Ishikawa (cell line): Measurements from ENCODE around the gene GLIPR1L1.

Experiments used
- CEBPB ChIP-seq: IDR thresholded peaks from 2 replicates; pipeline ENCODE4 v1.6.1; 2012
- CREB1 ChIP-seq: IDR thresholded peaks from 2 replicates; pipeline ENCODE4 v1.6.1; 2012; ENCODE audit warnings: low read depth
- EGR1 ChIP-seq: IDR thresholded peaks from 2 replicates; pipeline ENCODE4 v1.6.1; 2012
- EP300 ChIP-seq: IDR thresholded peaks from 2 replicates; pipeline ENCODE4 v1.6.1; 2012; ENCODE audit warnings: borderline replicate concordance
- FOXM1 ChIP-seq: IDR thresholded peaks from 2 replicates; pipeline ENCODE4 v1.6.1; 2012; ENCODE audit warnings: low read depth, borderline replicate concordance
- MAX ChIP-seq: IDR thresholded peaks from 2 replicates; pipeline ENCODE4 v1.6.1; 2012
- NFIC ChIP-seq: IDR thresholded peaks from 2 replicates; pipeline ENCODE4 v1.6.1; 2012
- RAD21 ChIP-seq: IDR thresholded peaks from 2 replicates; pipeline ENCODE4 v1.6.1; 2012; ENCODE audit warnings: low read depth
- TAF1 ChIP-seq: IDR thresholded peaks from 2 replicates; pipeline ENCODE4 v1.6.1; 2012; ENCODE audit warnings: low read depth, mild to moderate bottlenecking
- TCF12 ChIP-seq: IDR thresholded peaks from 2 replicates; pipeline ENCODE4 v1.6.1; 2012; ENCODE audit warnings: low read depth
- TEAD4 ChIP-seq: IDR thresholded peaks from 2 replicates; pipeline ENCODE4 v1.6.1; 2012
- USF1 ChIP-seq: IDR thresholded peaks from 2 replicates; pipeline ENCODE4 v1.6.1; 2012
- YY1 ChIP-seq: IDR thresholded peaks from 2 replicates; pipeline ENCODE4 v1.6.1; 2012; ENCODE audit warnings: low read depth
- ZBTB7A ChIP-seq: IDR thresholded peaks from 2 replicates; pipeline ENCODE4 v1.6.1; 2012; ENCODE audit warnings: low read depth
- TF ChIP-seq, protein P1 (sequence below): IDR thresholded peaks from 2 replicates; pipeline ENCODE4 v1.6.1; 2012; ENCODE audit warnings: low read depth, mild to moderate bottlenecking

Gene GLIPR1L1

DNA sequence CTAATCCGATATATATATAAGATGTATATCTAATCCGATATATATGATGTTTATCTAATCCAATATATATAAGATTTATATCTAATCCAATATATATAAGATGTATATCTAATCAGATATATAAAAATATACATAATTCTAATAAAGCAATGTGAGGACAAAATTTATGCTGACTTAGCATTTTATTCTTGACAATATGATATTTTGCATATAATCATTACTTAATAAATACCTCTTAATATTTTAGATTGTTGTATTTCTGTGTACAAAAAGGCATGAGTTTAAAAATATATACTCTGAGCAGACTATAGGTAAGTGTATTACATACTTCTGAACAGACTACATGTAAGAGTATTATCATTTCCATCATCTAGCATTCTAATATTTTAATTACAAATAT, 75.4 kb downstream of the GLIPR1L1 start:
- TF ChIP-seq YY1 (no peak), TAF1 (no peak), ZBTB7A (no peak), EP300 (no peak), RAD21 (no peak)

DNA sequence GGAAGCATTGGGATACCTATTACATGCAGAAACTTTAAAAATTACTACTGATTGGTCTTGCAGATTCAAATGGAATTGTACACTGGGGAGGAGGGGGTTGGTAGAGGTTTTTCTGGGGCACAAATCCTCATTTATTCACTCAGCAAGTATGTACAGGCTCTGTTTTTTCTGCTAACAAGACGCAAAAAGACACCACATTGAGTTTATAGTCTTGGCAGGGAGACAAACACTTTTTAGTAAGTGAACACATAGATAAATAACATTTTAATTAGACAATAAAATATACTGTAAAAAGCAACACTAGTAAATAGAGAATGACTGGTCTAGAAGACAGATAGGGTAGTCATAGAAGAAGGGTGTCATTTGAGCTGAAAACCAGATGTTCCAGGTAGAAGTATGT, 80.2 kb downstream of the GLIPR1L1 start:
- no peak for TF ChIP-seq EGR1
- TF ChIP-seq EP300: no peak
- no peak for TF ChIP-seq NFIC
- TF ChIP-seq YY1: no peak
- no peak for TF ChIP-seq FOXM1
- no peak for TF ChIP-seq CEBPB
- no peak for TF ChIP-seq CREB1
- no peak for TF ChIP-seq TEAD4
- no peak for TF ChIP-seq ZBTB7A
- TF ChIP-seq TAF1: no peak
- TF ChIP-seq RAD21: no peak
- TF ChIP-seq, protein P1, sequence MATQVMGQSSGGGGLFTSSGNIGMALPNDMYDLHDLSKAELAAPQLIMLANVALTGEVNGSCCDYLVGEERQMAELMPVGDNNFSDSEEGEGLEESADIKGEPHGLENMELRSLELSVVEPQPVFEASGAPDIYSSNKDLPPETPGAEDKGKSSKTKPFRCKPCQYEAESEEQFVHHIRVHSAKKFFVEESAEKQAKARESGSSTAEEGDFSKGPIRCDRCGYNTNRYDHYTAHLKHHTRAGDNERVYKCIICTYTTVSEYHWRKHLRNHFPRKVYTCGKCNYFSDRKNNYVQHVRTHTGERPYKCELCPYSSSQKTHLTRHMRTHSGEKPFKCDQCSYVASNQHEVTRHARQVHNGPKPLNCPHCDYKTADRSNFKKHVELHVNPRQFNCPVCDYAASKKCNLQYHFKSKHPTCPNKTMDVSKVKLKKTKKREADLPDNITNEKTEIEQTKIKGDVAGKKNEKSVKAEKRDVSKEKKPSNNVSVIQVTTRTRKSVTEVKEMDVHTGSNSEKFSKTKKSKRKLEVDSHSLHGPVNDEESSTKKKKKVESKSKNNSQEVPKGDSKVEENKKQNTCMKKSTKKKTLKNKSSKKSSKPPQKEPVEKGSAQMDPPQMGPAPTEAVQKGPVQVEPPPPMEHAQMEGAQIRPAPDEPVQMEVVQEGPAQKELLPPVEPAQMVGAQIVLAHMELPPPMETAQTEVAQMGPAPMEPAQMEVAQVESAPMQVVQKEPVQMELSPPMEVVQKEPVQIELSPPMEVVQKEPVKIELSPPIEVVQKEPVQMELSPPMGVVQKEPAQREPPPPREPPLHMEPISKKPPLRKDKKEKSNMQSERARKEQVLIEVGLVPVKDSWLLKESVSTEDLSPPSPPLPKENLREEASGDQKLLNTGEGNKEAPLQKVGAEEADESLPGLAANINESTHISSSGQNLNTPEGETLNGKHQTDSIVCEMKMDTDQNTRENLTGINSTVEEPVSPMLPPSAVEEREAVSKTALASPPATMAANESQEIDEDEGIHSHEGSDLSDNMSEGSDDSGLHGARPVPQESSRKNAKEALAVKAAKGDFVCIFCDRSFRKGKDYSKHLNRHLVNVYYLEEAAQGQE: no peak
- TF ChIP-seq TCF12: no peak
- no peak for TF ChIP-seq USF1
- no peak for TF ChIP-seq MAX

DNA sequence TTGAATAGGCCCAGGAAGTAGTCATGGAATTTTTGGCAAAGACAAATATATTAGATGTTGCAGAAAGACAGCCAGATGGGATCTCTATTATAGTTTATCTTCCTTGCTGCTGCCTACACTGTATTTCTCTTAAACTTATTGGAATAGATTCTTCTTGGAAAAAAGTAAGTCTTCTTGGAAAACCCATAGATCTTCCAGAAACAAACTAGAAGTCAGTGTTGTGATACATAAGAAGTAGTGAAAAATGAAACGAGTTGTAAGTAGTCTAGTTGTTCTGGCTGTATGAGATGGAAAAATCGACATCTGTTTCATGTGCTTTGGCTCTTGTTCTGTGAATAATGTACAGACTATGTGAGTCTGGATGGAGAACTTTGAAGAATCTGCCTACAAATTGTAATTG, 85.4 kb downstream of the GLIPR1L1 start:
- TF ChIP-seq FOXM1: no peak
- no peak for TF ChIP-seq RAD21
- TF ChIP-seq TEAD4: no peak
- TF ChIP-seq, protein P1: no peak
- no peak for TF ChIP-seq ZBTB7A
- no peak for TF ChIP-seq MAX
- TF ChIP-seq TAF1: no peak
- TF ChIP-seq CEBPB: no peak
- TF ChIP-seq USF1: no peak
